Superior temporal gyrus (tissue), 1 donor: Measurements from ENCODE around the gene MYO1H.
"Not testable (repeated sequence)": the region's sequence is repeated elsewhere in the genome, so short reads cannot be mapped to it uniquely, and the experiment has no call there.

Experiments used
- DNase-seq: peaks from one replicate; pipeline ENCODE4 v3.0.0-alpha.2; 2016; ENCODE audit errors: extremely low spot score

MYO1H gene, protein sequence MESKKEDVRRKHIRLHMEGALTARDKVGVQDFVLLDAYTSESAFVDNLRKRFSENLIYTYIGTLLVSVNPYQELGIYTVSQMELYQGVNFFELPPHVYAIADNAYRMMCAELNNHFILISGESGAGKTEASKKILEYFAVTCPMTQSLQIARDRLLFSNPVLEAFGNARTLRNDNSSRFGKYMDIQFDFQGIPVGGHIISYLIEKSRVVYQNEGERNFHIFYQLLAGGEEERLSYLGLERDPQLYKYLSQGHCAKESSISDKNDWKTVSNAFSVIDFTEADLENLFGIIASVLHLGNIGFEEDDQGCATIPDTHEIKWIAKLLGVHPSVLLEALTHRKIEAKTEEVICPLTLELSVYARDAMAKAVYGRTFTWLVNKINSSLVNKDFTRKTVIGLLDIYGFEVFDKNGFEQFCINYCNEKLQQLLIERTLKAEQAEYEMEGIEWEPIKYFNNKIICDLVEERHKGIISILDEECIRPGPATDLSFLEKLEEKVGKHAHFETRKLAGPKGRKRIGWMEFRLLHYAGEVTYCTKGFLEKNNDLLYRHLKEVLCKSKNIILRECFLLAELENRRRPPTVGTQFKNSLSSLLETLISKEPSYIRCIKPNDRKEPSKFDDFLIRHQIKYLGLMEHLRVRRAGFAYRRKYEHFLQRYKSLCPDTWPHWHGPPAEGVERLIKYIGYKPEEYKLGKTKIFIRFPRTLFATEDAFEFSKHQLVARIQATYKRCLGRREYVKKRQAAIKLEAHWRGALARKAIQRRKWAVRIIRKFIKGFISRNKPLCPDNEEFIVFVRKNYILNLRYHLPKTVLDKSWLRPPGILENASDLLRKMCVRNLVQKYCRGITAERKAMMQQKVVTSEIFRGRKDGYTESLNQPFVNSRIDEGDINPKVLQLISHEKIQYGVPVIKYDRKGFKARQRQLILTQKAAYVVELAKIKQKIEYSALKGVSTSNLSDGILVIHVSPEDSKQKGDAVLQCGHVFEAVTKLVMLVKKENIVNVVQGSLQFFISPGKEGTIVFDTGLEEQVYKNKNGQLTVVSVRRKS

DNA sequence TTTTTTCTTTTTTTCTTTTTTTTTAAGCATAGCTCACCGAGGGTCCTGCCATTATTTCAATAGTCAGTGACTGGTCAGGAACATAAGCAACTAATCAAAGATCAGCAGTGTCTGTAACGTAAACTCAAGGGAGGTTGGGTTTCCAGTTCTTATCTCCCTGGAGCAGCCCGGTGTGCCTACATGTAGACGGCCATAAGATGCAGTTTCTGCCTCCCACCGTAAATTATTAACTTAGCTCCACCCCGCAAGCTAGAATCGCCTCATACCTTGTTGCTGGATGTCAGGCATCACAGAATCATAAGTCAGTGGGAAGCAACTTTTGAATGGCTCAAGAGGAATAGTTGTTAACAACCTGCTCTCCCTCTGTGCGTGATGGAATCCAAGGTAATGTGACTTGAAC is at the start of gene MYO1H:
Gene MYO1H, plus strand, starts transcription at position 312 of the 400 bp plus-strand sequence. Its CDS starts 61 bp downstream, at position 373.
- no peak for DNase-seq

DNA sequence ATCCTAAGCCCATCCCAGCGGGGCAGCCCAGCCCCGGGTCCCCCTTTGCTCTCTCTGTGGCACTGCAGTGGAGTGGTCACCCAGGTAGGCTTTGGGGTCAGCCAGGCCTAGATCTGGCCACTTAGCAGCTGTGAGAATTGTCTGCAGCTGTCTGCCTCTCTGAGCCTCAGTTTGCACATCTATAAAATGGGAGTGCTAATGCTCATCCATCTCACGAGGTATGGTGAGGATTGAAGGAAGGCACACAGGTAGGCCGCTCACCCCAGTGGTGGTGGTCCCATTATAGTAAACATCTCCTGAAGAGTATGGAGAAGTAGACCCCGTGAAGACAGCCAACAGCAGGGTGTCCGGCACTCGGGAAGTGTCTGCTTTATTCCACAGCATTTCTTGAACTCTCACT is 47.9 kb upstream of the MYO1H start:
- DNase-seq, result no peak

DNA sequence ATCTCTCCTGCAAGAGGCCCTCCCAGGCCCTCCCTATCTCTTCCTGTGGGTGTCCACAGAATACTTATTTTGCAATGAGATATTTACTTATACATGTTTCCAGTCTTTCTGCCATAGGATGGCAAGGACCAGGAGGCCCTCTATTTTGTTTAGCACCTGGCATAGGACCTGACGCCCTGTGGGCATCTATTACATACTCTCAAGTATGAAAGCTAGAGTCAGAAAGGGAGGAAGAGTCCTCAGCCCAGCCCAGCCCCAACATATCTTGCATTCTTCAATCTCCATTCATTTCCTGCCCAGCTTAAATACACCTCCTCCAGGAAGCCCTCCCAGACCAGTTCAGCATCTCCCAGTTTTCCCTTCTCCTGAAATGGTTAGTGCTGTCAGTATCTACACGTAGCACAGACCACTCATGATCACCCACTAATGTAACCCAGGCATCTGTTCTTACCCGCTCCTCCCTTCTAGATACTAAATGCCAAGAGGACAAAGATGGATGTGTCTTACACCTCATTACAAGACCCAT is 46.0 kb upstream of the MYO1H start:
- DNase-seq, result no peak

DNA sequence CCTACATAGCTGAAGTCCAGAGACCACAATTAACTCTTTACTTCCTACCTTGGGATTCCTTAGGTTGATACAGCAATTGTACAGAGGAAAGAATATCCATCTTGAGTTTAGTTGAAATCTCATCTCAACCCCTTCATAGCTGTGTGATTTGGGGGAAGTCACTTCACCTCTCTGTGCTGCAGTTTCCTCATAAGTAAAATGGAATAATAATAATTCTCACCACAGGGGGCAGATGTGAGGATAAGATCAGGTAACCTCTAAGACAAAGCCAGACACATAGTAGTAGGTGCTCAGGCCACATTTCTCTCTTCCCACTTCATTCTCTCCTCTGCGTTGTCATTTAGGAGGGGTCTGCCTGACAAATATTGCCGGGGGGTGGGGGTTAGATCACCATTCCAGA is 45.3 kb upstream of the MYO1H start:
- no peak for DNase-seq

DNA sequence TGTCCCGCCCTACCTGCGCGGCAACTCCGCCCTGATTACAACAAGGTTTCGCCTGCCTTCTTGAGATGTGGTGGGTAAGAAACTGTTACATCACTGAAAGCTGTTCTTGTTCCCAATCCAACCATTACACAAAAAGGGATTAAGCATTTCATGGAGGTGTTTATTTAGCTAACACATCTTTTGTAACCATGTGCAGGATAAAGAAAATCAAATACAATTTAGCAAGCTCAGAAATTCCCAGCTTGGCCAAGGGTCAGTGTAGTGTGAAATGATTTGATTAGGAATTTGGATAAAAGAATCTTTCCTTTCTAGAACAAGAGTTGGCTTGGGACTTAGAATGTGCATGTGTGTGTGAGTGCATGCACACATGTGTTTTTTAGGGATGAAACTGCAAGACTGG is 44.9 kb upstream of the MYO1H start:
- DNase-seq, result no peak

DNA sequence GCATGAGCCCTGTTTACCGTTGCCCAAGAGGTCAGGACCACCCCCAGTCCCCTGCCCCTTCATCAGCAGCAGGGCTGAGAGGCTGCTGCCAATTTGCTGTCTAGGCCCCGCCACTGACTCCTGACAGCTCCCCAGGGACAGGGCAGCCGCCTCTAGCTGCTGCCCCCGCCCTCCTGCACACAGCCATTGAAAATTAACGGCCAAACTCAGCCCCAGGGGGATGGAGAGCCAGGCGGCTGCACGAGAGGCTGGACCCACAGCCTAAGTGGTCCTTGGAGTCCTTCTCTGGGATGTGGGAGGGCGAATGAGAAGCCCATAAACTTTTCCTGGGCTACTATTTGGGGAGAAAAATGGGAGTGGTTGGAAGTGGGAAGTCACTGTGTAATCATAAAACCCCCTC is 43.2 kb upstream of the MYO1H start:
- no peak for DNase-seq

DNA sequence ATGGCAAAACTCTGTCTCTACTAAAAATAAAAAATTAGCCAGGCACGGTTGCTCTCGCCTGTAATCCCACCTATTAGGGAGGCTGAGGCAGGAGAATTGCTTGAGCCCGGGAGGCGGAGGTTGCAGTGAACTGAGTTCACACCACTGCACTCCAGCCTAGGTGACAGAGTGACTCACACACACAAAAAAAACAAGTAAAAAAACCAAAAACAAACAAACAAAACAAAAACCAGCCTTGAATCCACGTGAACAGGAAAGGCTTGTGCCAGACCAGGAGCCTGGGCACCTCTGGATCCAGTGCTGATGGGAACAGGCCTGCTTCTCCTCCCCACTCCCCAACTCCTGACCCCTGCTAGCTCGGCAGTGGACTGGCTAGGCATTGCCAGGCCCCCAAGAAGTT is 42.2 kb upstream of the MYO1H start:
- DNase-seq, result no peak

DNA sequence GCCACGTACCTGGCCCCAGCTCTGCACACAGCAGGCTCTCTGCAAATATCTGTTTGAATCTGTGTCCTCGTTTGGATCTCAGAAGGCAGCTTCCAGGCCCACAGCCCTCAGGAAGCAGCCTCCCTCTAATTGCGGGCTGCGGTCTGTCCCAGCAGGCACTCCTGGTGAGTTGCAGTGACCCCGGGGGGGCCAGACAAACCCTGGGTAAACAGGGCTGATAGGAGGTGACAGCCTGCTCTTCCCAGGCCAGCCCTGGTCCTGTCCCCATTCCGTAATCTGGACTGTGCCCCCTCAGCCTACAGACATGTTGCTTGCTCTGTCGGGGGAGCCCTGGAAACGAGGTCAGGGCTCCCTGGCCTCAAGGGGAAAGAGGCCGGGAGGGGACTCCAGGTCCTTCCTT is 40.6 kb upstream of the MYO1H start:
- no peak for DNase-seq

DNA sequence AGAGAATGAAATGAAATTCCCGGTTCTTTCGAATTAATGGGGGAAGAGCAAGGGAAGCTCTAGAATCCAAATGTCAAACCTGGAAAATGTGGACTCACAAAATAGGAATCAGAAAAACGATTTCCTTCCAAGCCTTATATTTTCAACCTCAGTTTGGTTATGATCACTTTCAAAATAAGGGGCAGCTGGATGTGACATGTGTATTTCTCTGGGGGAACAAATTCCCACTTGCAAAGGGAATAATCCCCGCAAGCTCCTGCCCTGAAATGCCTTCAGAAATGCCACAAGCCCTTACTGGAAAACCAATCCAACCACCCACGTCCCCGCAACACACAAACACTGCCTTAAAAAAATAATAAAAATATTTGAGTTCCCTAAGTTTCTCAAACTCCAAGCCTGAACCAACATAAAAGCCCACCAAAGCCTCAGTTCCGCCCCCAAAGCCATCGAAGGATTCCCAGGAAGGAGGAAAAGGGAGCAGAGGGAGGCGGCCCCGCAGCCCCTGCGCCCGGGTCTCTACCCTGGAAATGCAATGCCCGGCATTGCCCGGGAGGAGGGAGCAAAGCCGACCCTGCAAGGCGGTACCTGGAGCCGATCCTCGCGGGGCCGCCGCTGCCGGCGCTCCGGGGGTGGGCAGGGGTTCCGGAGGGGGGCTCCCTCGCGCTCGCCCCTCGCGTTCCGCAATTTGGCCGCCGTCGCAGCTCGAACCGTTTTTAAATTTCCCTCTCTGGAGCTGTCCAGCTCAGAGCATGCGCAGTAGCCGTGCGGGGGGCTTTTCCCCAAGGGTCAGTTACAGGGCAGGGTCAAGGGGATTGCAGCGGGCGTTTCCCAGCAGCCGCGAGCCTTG is 38.9 kb upstream of the MYO1H start, which contains the start of gene FOXN4:
Gene FOXN4, minus strand, starts transcription at position 751 of the 847 bp plus-strand sequence. CDS start 963 bp downstream, outside the sequence.
- no peak for DNase-seq

DNA sequence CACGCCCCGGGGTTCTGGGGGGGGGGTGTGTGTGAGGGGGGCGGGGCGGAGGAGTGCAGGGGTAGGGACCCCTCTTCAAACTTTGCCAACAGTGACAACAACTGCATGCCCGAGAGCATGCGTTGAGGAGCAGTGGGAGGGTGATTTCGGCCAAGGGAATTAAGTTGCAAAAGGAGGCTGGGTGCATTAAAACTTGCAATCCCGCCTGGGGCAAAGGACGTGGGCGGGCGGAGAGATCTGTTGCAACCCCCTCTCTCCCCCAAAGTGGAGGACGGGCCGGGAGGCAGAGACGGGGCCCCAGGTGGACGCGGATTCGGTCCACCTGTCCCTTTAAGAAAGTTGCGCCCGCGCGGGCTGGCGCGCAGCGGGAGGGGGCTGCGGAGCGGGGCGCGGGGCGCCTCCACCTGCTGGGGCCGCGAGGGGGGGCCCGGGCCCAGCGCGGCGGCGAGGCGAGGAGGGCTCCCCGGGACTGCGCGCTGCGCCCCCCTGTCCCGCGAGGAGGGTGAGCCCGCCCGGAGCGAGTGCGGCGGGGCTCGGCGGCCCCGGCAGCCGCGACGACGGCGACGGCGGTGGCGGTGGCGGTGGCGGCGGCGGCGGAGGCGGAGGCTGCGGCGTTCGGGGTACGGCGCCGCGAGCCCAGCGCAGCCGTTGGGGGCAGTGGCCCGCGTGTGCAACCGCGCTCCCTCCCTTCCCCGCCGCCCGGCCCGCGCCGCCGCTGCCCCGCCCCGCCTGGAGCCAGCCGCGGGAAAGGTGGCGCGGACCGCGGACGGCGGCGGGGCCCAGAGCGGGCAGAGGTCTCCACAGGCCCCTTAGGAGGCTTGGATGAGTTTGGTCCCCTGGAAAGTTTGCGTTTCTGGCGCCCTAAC is 38.1 kb upstream of the MYO1H start:
- DNase-seq, result no peak

DNA sequence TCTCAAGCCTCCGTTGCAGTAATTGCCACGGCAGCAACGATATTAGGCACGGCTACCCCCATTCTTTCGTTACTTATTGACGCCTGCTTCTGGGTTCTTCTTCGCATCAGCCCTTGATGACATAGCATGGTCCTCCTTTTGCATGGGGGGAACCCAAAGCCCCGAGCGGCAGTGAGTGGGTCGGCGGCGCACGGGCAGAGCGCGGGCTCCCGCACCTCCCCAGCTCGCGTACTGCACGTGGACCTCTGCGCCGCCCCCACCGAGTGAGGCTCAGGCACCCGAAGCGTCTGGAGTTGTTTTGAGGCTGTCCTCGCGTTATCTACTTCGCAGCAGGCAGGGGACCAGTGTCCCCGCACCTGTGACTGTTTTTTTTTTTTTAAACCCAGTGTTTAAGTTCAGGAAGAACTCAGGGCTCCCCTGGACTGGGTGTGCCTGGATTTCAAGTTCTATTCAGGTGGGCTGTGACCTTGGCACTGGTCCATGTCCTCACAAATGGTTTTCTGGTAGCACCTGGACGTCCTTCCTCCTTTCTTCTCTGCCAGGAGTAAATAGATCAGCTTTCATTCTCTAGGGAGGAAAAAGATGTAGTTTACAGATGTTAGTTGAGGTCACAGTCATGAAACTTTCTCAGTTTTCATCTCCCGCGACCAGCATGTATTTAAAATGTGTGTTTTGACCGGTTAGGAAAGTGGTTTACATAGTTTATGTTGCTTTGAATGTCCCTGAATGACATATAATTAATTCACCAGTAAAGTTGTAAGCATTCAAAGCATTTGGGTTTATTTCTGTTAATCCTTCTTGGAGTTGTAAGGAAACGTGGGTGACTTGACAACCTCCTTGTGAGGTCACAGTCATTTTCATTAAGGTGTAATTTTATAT is 37.2 kb upstream of the MYO1H start:
- DNase-seq, result no peak

DNA sequence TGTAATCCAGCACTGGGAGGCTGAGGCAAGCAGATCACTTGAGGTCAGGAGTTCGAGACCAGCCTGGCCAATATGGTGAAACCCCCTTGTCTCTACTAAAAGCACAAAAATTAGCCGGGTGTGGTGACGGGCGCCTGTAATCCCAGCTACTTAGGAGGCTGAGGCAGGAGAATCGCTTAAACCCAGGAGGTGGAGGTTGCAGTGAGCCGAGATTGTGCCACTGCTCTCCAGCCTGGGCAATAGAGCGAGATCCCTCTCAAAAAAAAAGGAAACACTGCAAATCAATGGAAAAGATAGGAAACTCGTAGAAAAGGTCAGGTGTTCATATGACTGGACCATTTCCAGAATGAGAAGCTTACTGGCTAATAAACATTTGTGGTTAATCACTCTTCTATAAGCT is 26.4 kb upstream of the MYO1H start:
- not testable (repeated sequence) for DNase-seq

DNA sequence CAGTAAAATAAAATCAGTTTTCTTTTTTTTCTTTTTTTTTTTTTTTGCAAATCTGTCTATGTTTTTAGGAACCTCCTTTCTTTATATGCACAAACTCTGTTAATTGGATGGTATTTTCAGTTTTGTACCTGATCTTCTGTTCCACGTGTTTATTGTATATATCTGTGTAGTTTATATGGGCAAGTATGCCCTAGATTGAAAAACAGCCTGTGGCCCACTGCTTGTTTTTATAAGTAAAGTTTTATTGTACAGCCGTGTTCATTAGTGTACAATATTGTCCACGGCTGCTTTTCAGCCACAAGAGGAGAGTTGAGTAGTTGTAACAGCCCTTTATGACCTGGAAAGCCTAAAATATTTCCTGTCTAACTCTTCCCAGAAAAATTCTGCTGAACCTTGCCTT is 18.7 kb upstream of the MYO1H start:
- no peak for DNase-seq

DNA sequence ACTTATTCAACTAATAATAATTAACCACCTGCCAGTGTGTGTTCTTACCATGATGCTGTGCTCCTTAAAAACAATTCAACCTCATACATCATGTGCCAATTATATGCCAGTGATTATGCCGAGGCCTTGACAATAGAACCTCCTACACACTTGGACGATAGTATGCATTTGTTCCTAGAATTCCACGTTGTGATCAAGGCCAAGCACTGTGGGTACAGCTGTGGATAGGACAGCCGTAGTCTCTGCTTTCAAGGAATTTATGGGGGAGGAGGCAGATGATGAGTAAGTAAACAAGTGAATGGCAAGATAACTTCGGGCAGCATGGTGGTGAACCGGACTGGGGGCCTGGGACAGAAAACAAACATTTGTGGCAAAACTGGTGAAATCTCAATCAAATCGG is 18.0 kb upstream of the MYO1H start:
- DNase-seq, result no peak

DNA sequence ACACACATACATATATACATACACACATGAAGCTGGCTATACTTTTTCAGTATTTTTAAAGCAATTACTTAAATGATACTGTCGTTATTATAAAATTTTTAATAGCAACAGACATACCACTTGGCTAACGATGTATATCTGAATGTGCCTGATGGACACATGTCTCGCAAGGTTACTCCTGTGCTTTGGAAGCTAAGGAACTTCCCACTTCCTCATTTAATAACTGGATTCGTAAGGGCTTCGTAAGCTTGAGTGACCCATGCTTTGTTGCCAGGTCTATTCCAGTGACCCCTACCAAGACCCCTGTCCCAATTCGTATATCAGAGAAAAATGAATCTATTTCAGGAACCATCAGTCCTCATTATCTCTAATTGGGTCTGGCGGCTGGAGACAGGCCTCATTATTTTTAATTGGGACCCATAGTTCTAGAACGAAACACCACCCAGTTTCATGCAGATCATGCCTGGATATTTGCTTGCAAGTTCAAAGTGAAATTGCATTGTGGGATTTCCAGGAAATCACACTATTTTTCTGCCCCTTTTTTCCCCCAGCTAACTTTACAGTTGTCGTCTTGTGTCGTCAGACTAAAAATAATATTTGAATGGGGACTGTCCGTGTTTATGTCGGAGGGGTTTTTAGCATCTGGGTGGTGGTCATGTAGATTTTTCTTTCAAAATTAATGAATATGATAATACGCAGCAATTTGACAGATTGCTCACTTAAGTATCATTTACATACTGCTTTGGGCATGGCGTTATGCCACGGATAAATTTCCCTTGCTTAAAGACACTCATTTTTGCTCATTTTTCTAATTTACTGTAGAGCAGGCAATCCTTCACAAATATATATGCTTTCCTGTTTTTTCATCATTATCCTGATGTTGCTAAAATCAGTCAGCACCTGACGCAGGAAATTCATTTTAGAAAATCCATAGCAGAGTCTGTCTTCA is 17.1 kb upstream of the MYO1H start:
- DNase-seq, result no peak

DNA sequence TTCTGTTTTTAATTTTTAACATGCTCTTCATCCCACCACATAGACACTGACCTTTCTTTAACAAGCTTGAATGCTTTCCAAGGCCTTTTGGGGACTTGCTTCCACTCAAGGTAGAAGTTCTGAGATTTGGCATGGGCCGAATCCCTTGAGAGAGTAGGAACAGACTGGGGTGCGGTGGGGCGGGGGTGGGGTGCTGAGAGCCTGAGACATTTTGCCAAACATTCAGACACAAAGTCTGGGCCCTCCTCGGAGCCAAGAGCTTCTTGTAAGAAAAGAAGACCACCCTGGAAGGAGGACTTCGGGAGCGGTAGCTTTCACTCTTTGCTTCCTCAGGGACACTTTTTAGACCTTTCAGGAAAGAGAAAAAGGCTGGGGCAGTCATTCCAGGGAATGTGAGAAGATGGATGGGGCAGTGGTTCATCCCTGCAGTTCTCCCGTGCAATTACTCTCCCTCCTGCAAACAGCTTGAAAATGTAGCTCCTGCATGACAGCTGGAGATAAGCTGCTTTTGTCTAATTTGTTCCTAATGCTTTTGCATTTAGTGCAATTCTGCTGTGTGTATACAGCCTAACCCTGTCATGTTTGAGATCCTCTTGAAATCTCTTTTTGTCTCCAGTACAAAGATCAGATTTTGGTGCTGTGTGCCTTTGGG is 16.3 kb upstream of the MYO1H start:
- no peak for DNase-seq

DNA sequence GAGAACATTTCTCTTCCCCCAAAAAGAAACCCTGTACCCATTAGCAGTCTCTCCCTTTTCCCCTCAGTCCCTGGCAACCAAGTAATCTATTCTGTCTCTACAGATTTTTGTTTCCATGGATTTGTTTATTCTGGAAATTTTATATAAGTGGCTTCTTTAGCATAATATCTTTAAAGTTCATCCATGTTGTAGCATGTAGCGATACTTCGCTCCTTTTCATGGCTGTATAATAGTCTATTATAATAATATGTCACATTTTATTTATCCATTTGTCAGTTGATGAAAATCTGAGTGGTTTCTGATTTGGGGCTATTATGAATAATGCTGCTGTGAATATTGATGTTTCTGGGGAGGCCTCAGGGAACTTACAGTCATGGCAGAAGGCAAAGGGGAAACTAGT is 12.8 kb upstream of the MYO1H start:
- DNase-seq, result no peak

DNA sequence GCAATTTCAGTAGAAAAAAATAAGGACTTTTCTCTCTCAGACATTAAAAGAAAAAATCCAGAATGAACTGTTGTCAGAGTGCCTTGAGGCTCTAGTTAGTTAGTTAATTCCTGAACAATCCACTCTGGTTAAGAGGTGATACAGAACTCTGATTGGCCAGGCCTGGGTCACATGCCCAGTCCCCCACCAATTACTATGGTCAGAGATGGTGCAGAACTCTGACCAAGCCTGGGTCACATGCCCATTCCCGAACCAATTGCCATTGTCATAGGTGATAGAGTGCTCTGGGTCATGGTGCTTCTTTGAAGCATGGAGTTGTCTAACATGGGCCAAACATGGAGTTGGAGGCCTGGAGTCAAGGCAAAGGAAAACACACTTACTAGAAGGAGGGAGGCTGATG is 11.1 kb upstream of the MYO1H start:
- no peak for DNase-seq
